Spleen (tissue), 11 donors: ENCODE results near the gene CPED1. TPM values are rescaled to one million over a fixed set of nuclear protein-coding genes. Genes with fewer than 3 reads are reported as not detected.

Source experiments
- DNase-seq: peaks from one replicate; pipeline ENCODE4 v3.0.0-alpha.2; 2020
- H3K27ac ChIP-seq, 8 donors: fragments of 200-600 bp; sonication (generic) in 7 of 8; 1 replicate in 4 of 8; 2 replicates in 4 of 8; pipeline versions ENCODE4 v1.5.0 to v1.8.0; 2016 to 2021; ENCODE audit warnings: inconsistent platforms in 4 of 8, mild to moderate bottlenecking in 4 of 8, moderate library complexity in 1 of 8
- H3K27me3 ChIP-seq, 7 donors: fragments of 200-600 bp; sonication (generic) in 6 of 7; replicated peaks in 1 of 7; 1 replicate in 4 of 7; 2 replicates in 3 of 7; pipeline versions ENCODE4 v1.5.0 to v1.8.0; 2016 to 2021; ENCODE audit warnings: inconsistent platforms in 3 of 7, mild to moderate bottlenecking in 1 of 7
- H3K36me3 ChIP-seq, 6 donors: fragments of 200-600 bp; sonication (generic) in 5 of 6; 1 replicate in 4 of 6; 2 replicates in 2 of 6; pipeline versions ENCODE4 v1.5.0 to v1.8.0; 2016 to 2021; ENCODE audit warnings: inconsistent platforms in 2 of 6
- H3K4me1 ChIP-seq, 6 donors: fragments of 200-600 bp; sonication (generic) in 5 of 6; 1 replicate in 3 of 6; 2 replicates in 3 of 6; pipeline versions ENCODE4 v1.5.0 to v1.8.0; 2016 to 2021; ENCODE audit warnings: inconsistent platforms in 3 of 6
- H3K4me3 ChIP-seq, 8 donors: fragments of 200-600 bp; sonication (generic) in 7 of 8; 1 replicate in 4 of 8; 2 replicates in 4 of 8; pipeline versions ENCODE4 v1.5.0 to v1.8.0; 2016 to 2021; ENCODE audit warnings: inconsistent platforms in 4 of 8, mild to moderate bottlenecking in 4 of 8, moderate library complexity in 2 of 8
- H3K9me3 ChIP-seq, 8 donors: fragments of 200-600 bp; sonication (generic) in 7 of 8; 1 replicate in 4 of 8; 2 replicates in 4 of 8; pipeline versions ENCODE4 v1.5.0 to v1.8.0; 2016 to 2021; ENCODE audit warnings: inconsistent platforms in 4 of 8
- CTCF ChIP-seq, 11 experiments: fragments of 200-600 bp in 7 of 11; fragments of 450-650 bp in 4 of 11; sonication (generic) in 4 of 11; IDR thresholded peaks in 8 of 11; conservative IDR thresholded peaks in 3 of 11; 1 replicate in 7 of 11; 2 replicates in 4 of 11; pipeline versions ENCODE4 v1.4.0 to v1.8.0; 2016 to 2021; ENCODE audit warnings: antibody characterized with exemption in 11 of 11, inconsistent platforms in 4 of 11, mild to moderate bottlenecking in 1 of 11
- POLR2A ChIP-seq, 3 donors: fragments of 450-650 bp; IDR thresholded peaks; one replicate each; pipeline ENCODE4 v1.5.1; 2017; ENCODE audit warnings: antibody characterized with exemption in 3 of 3, mild to moderate bottlenecking in 1 of 3
- POLR2AphosphoS5 ChIP-seq, 3 donors: sonication (generic); formaldehyde crosslinking; IDR thresholded peaks; one replicate each; pipeline ENCODE4 v1.5.1; 2017; ENCODE audit warnings: antibody characterized with exemption in 3 of 3
- WGBS, 5 donors: extraction: QIAGEN DNeasy Blood & Tissue Kit in 3 of 5; methylation state at CpG; one replicate each; pipeline versions ENCODE4 v1.1.5 to v1.1.7; 2013 to 2018; 5-methylcytosine and 5-hydroxymethylcytosine counted together
- intact Hi-C: fragments of 100-400 bp; cut with DNase I; formaldehyde crosslinking; loops from one replicate; pipeline ENCODE4 v1.15.0; 2023; ENCODE audit warnings: low total_unique reads
- polyA plus RNA-seq, 3 donors: library from polyadenylated mRNA; stranded (reverse); fragments of 200-250 nt; gene quantifications; one replicate each; pipeline ENCODE4 v1.2.1, GENCODE V29; 2013
- total RNA-seq, 7 donors: library from RNA; depleted of rRNA in 3 of 7; stranded (reverse); fragments of >200 nt in 3 of 7; fragmentation: NEBNext Ultra II Directional in 4 of 7; extraction: Animal tissue kit (Norgen Biotek cat#: 25700) in 4 of 7; gene quantifications; one replicate each; pipeline versions ENCODE4 v1.1.0 to v1.2.1, GENCODE V29; 2016 to 2021
- donor health status: healthy with polysubstance abuse.
- donor health status: DM: no; HTN: no; CAD: no; lungs with moderate emphysema.
- donor health status: DM: no; HTN: no; CAD: no.
- donor health status: Bipolar disorder and iron deficiency.
- donor health status: healthy.
- donor health status: DM: no; HTN: no; CAD: no.
- donor health status: DM: yes; HTN: yes; CAD: no.

CPED1 gene
- total and polyA plus RNA-seq, 10 donors, result 1.5 to 81.6 (median 38.6) TPM

GRCh38 chr7:121272676-121273075 is 284.2 kb downstream of the CPED1 start:
- Histone ChIP-seq H3K27me3 (no peaks in the 10 kb centered on the region), H3K27ac (no peak overlapping the region), H3K4me3 (no peak overlapping the region), H3K9me3 (no peaks in the 10 kb centered on the region), H3K4me1 (no peaks in the 10 kb centered on the region), H3K36me3 (peaks cover 0 to 22% (median 0%) of the 10 kb centered on the region in 6 donors)
- TF ChIP-seq CTCF (IDR thresholded peaks at IDR 0.05 in 8 of 11, conservative IDR thresholded peaks at IDR 0.05 in 3 of 11), result no peak
- no peak for TF ChIP-seq POLR2A (IDR thresholded peaks at IDR 0.05)
- no peak for TF ChIP-seq POLR2AphosphoS5 (IDR thresholded peaks at IDR 0.05)
- no peak for DNase-seq
- intact Hi-C loops, result no loop called here
- WGBS, 5 donors, result 82 to 95% (median 90%) methylated on average over 1 of the region's 1 CpG

GRCh38 chr7:121273467-121274167 is 285.1 kb downstream of the CPED1 start:
- peaks cover 0 to 14% (median 0%) of the 10 kb centered on the region in 6 donors for H3K36me3 ChIP-seq
- no peak for TF ChIP-seq POLR2A (IDR thresholded peaks at IDR 0.05)
- TF ChIP-seq POLR2AphosphoS5 (IDR thresholded peaks at IDR 0.05), result no peak
- TF ChIP-seq CTCF (IDR thresholded peaks at IDR 0.05 in 8 of 11, conservative IDR thresholded peaks at IDR 0.05 in 3 of 11), result no peak
- H3K27ac ChIP-seq, result no peak overlapping the region
- DNase-seq, result no peak
- no peaks in the 10 kb centered on the region for H3K4me1 ChIP-seq
- no peak overlapping the region for H3K4me3 ChIP-seq
- H3K9me3 ChIP-seq, result no peaks in the 10 kb centered on the region
- no peaks in the 10 kb centered on the region for H3K27me3 ChIP-seq
- WGBS, 5 donors, result 56 to 73% (median 60%) methylated on average over 2 of the region's 2 CpGs
- intact Hi-C loops, result no loop called here

GRCh38 chr7:121274467-121274866 is 286.0 kb downstream of the CPED1 start:
- H3K27me3 ChIP-seq, result no peaks in the 10 kb centered on the region
- H3K36me3 ChIP-seq, result peaks cover 0 to 5% (median 0%) of the 10 kb centered on the region in 6 donors
- DNase-seq, result no peak
- no peaks in the 10 kb centered on the region for H3K9me3 ChIP-seq
- TF ChIP-seq POLR2A (IDR thresholded peaks at IDR 0.05) (no peak), CTCF (IDR thresholded peaks at IDR 0.05 in 8 of 11, conservative IDR thresholded peaks at IDR 0.05 in 3 of 11) (no peak), POLR2AphosphoS5 (IDR thresholded peaks at IDR 0.05) (no peak)
- intact Hi-C loops, result no loop called here
- no peak overlapping the region for H3K27ac ChIP-seq
- H3K4me1 ChIP-seq, result no peaks in the 10 kb centered on the region
- H3K4me3 ChIP-seq, result no peak overlapping the region
- WGBS, 5 donors, result 90 to 95% (median 92%) methylated on average over 2 of the region's 2 CpGs

GRCh38 chr7:121275204-121275603 is 286.7 kb downstream of the CPED1 start:
- intact Hi-C loops, result no loop called here
- Histone ChIP-seq H3K27me3 (no peaks in the 10 kb centered on the region), H3K4me3 (no peak overlapping the region), H3K4me1 (no peaks in the 10 kb centered on the region), H3K27ac (no peak overlapping the region), H3K9me3 (no peaks in the 10 kb centered on the region), H3K36me3 (peaks cover 0 to 3% (median 0%) of the 10 kb centered on the region in 6 donors)
- 81 to 94% (median 86%) methylated on average over 3 of the region's 3 CpGs for WGBS, 5 donors
- DNase-seq, result no peak
- no peak for TF ChIP-seq CTCF (IDR thresholded peaks at IDR 0.05 in 8 of 11, conservative IDR thresholded peaks at IDR 0.05 in 3 of 11)
- TF ChIP-seq POLR2A (IDR thresholded peaks at IDR 0.05), result no peak
- TF ChIP-seq POLR2AphosphoS5 (IDR thresholded peaks at IDR 0.05), result no peak
